Keratinocyte (primary cell): ENCODE results near the gene ALG10.

Experiments
- CTCF ChIP-seq, 3 experiments: IDR thresholded peaks in 1 of 3; conservative IDR thresholded peaks in 1 of 3; optimal IDR thresholded peaks in 1 of 3; 2 replicates in 2 of 3; 3 replicates in 1 of 3; pipeline versions ENCODE3 to v1.5.1; 2011; ENCODE audit warnings: low read length in 3 of 3, mild to moderate bottlenecking in 3 of 3, moderate library complexity in 2 of 3, control low read depth in 1 of 3, inconsistent platforms in 1 of 3; ENCODE audit not compliant: insufficient read depth in 2 of 3; ENCODE audit errors: extremely low read depth in 1 of 3
- EZH2 ChIP-seq: IDR thresholded peaks from one replicate; pipeline ENCODE4 v1.6.1; 2012; ENCODE audit warnings: inconsistent platforms, mild to moderate bottlenecking, low read length, moderate library complexity

DNA sequence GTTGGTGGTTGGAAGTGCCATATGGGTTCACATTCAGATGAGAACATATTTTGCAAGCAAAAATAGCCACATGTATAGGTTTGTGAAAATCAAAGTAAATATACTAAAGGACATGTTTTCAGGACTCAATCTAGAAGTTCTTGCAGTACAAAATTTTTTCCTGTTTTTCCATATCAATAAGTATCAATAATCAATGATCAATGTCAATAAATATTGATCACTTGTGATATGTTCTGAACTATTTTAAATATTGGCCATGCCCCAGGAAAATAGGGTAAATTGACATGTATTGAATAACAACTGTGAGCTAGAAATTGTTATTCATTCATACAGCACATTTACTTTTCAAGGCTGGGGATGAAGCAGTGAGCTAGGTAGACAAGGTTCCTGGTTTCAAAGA is 24.3 kb downstream of the ALG10 start:
- TF ChIP-seq CTCF (optimal IDR thresholded peaks at IDR 0.05 in 1 of 3, IDR thresholded peaks at IDR 0.05 in 1 of 3, conservative IDR thresholded peaks at IDR 0.05 in 1 of 3; ENCODE audit: extremely low read depth in 1 of 3, insufficient read depth in 2 of 3, low read length in 3 of 3) (no peak), EZH2 (no peak)
